H1 (cell line): ENCODE data around the gene GASK1B. TPM values are rescaled to one million over a fixed set of nuclear protein-coding genes. Genes with fewer than 3 reads are reported as not detected.

Source experiments
- CTCF ChIA-PET: fragments of 300-600 bp; sonication (Branson Sonifier 250); formaldehyde crosslinking; loops from one replicate; lab custom pipeline; 2021; ENCODE audit not compliant: partially characterized antibody; lab: Charles Lee
- POLR2A ChIA-PET: fragments of 300-600 bp; sonication (Branson Sonifier 250); formaldehyde crosslinking; loops from one replicate; lab custom pipeline; 2021; ENCODE audit warnings: inconsistent platforms; ENCODE audit not compliant: partially characterized antibody; lab: Charles Lee
- DNase-seq, 2 experiments: peaks; one replicate each; pipeline versions ENCODE4 v3.0.0 to v3.0.0-alpha.2; 2010 to 2022; ENCODE audit warnings: low spot score in 2 of 2, low read depth in 1 of 2, mixed read lengths in 1 of 2
- FAIRE-seq: peaks from 2 replicates; lab custom pipeline; 2011; peaks lifted over from hg19 to GRCh38; lab: Jason Lieb, UNC
- H2AFZ ChIP-seq: 2 replicates; pipeline ENCODE4 v1.8.1; 2012; ENCODE audit warnings: low read length, inconsistent platforms
- H2AK5ac ChIP-seq: 2 replicates; pipeline ENCODE4 v1.6.1; 2013; ENCODE audit warnings: low read depth, low read length
- H2BK120ac ChIP-seq: replicated peaks from 2 replicates; pipeline ENCODE3; 2013; ENCODE audit warnings: low read depth, low read length, inconsistent platforms
- H2BK12ac ChIP-seq: 2 replicates; pipeline ENCODE4 v1.6.1; 2013; ENCODE audit warnings: low read depth, low read length
- H2BK15ac ChIP-seq: 2 replicates; pipeline ENCODE4 v1.6.1; 2013; ENCODE audit warnings: low read length
- H2BK20ac ChIP-seq: 2 replicates; pipeline ENCODE4 v1.6.1; 2013; ENCODE audit warnings: low read length
- H2BK5ac ChIP-seq: 2 replicates; pipeline ENCODE4 v1.6.1; 2013; ENCODE audit warnings: low read depth, low read length
- H3K14ac ChIP-seq: 2 replicates; pipeline ENCODE4 v1.6.1; 2013; ENCODE audit warnings: inconsistent platforms; ENCODE audit not compliant: insufficient read length
- H3K18ac ChIP-seq: 2 replicates; pipeline ENCODE4 v1.6.1; 2013; ENCODE audit warnings: low read length; ENCODE audit errors: extremely low read depth
- H3K23ac ChIP-seq: 2 replicates; pipeline ENCODE4 v1.6.1; 2013; ENCODE audit warnings: inconsistent platforms; ENCODE audit not compliant: insufficient read length
- H3K23me2 ChIP-seq: 2 replicates; pipeline ENCODE4 v1.6.1; 2013; ENCODE audit warnings: low read depth, low read length
- H3K27ac ChIP-seq: 2 replicates; pipeline ENCODE4 v1.6.1; 2011; ENCODE audit warnings: low read depth, low read length, inconsistent platforms
- H3K27me3 ChIP-seq, 4 experiments: replicated peaks in 1 of 4; 1 replicate in 1 of 4; 2 replicates in 3 of 4; pipeline versions ENCODE4 v1.6.1 to v1.8.1; 2011 to 2013; ENCODE audit warnings: low read length in 3 of 4, mild to moderate bottlenecking in 3 of 4, inconsistent platforms in 2 of 4, mixed read lengths in 2 of 4, moderate library complexity in 1 of 4; ENCODE audit not compliant: control insufficient read depth in 3 of 4, insufficient read depth in 3 of 4; ENCODE audit errors: extremely low read depth in 1 of 4
- H3K36me3 ChIP-seq, 4 experiments: 2 replicates each; pipeline versions ENCODE4 v1.6.1 to v1.8.1; 2011 to 2013; ENCODE audit warnings: mild to moderate bottlenecking in 4 of 4, low read length in 3 of 4, moderate library complexity in 2 of 4, control low read depth in 1 of 4, inconsistent platforms in 1 of 4; ENCODE audit not compliant: insufficient read depth in 4 of 4, control insufficient read depth in 2 of 4
- H3K4ac ChIP-seq: replicated peaks from 2 replicates; pipeline ENCODE3; 2013; ENCODE audit warnings: low read length, low read depth, mixed read lengths, inconsistent platforms; ENCODE audit not compliant: insufficient read length
- H3K4me1 ChIP-seq, 4 experiments: replicated peaks in 1 of 4; 1 replicate in 1 of 4; 2 replicates in 3 of 4; pipeline versions ENCODE4 v1.6.1 to v1.8.1; 2011 to 2013; ENCODE audit warnings: low read length in 3 of 4, inconsistent platforms in 2 of 4, mixed read lengths in 1 of 4; ENCODE audit not compliant: insufficient read depth in 4 of 4, control insufficient read depth in 3 of 4
- H3K4me2 ChIP-seq, 2 experiments: 2 replicates each; pipeline versions ENCODE4 v1.6.1 to v1.8.1; 2011 to 2013; ENCODE audit warnings: low read depth in 2 of 2, low read length in 2 of 2, control low read depth in 1 of 2, inconsistent platforms in 1 of 2, mild to moderate bottlenecking in 1 of 2; ENCODE audit not compliant: insufficient read depth in 1 of 2
- H3K4me3 ChIP-seq, 4 experiments: fragments of 200-600, 300-600 bp in 1 of 4; sonication (generic), shearing (Covaris generic), sonication (Bioruptor Twin) in 1 of 4; 2 replicates each; pipeline versions ENCODE4 v1.5.1 to v1.8.1; 2011 to 2016; ENCODE audit warnings: low read length in 4 of 4, low read depth in 3 of 4, control low read depth in 2 of 4, inconsistent platforms in 2 of 4, mild to moderate bottlenecking in 2 of 4, mixed read lengths in 1 of 4, moderate library complexity in 1 of 4; ENCODE audit not compliant: insufficient read depth in 2 of 4; ENCODE audit errors: extremely low read depth in 1 of 4
- H3K56ac ChIP-seq: replicated peaks from 2 replicates; pipeline ENCODE3; 2013; ENCODE audit warnings: low read depth, mild to moderate bottlenecking, mixed read lengths, low read length, inconsistent platforms; ENCODE audit not compliant: insufficient read length
- H3K79me1 ChIP-seq: 2 replicates; pipeline ENCODE4 v1.6.1; 2013; ENCODE audit warnings: low read depth, low read length, control low read depth
- H3K79me2 ChIP-seq, 2 experiments: 2 replicates each; pipeline versions ENCODE4 v1.6.1 to v1.8.1; 2012 to 2013; ENCODE audit warnings: low read length in 2 of 2, mild to moderate bottlenecking in 2 of 2, inconsistent platforms in 1 of 2; ENCODE audit not compliant: insufficient read depth in 2 of 2, control insufficient read depth in 1 of 2
- H3K9ac ChIP-seq, 4 experiments: replicated peaks in 1 of 4; 1 replicate in 1 of 4; 2 replicates in 3 of 4; pipeline versions ENCODE4 v1.6.1 to v1.8.1; 2011 to 2013; ENCODE audit warnings: low read depth in 3 of 4, low read length in 3 of 4, control low read depth in 2 of 4, mild to moderate bottlenecking in 2 of 4, moderate library complexity in 2 of 4, inconsistent platforms in 1 of 4; ENCODE audit errors: extremely low read depth in 1 of 4
- H3K9me3 ChIP-seq, 2 experiments: 2 replicates each; pipeline versions ENCODE4 v1.6.1 to v1.8.1; 2012 to 2013; ENCODE audit warnings: mild to moderate bottlenecking in 2 of 2, moderate library complexity in 2 of 2, control low read depth in 1 of 2, inconsistent platforms in 1 of 2, low read depth in 1 of 2, low read length in 1 of 2, mixed read lengths in 1 of 2; ENCODE audit not compliant: insufficient read depth in 2 of 2
- H4K20me1 ChIP-seq, 2 experiments: replicated peaks in 1 of 2; 2 replicates each; pipeline versions ENCODE3 to v1.8.1; 2011 to 2013; ENCODE audit warnings: inconsistent platforms in 2 of 2, low read length in 2 of 2, mild to moderate bottlenecking in 1 of 2; ENCODE audit not compliant: insufficient read depth in 2 of 2, control insufficient read depth in 1 of 2
- H4K5ac ChIP-seq: 2 replicates; pipeline ENCODE4 v1.6.1; 2013; ENCODE audit warnings: low read length, low read depth, mixed read lengths, inconsistent platforms; ENCODE audit not compliant: insufficient read length
- H4K8ac ChIP-seq: 2 replicates; pipeline ENCODE4 v1.8.0; 2013; ENCODE audit warnings: mild to moderate bottlenecking, moderate library complexity, low read length, inconsistent platforms; ENCODE audit not compliant: insufficient read depth; ENCODE audit errors: extremely low read depth
- H4K91ac ChIP-seq: replicated peaks from 2 replicates; pipeline ENCODE3; 2013; ENCODE audit warnings: low read length, mixed read lengths, inconsistent platforms; ENCODE audit not compliant: insufficient read length
- CTCF ChIP-seq, 3 experiments: IDR thresholded peaks; 1 replicate in 2 of 3; 2 replicates in 1 of 3; pipeline versions ENCODE4 v1.5.1 to v1.6.1; 2011; ENCODE audit warnings: low read length in 3 of 3, mild to moderate bottlenecking in 3 of 3, inconsistent platforms in 2 of 3, low read depth in 1 of 3, moderate library complexity in 1 of 3; ENCODE audit not compliant: insufficient read depth in 1 of 3; ENCODE audit errors: control extremely low read depth in 1 of 3
- GABPA ChIP-seq: IDR thresholded peaks from 2 replicates; pipeline ENCODE4 v1.6.1; 2011; ENCODE audit warnings: mild to moderate bottlenecking, low read length, moderate library complexity, borderline replicate concordance; ENCODE audit not compliant: insufficient read depth
- GTF2F1 ChIP-seq: IDR thresholded peaks from 2 replicates; pipeline ENCODE4 v1.6.1; 2012; ENCODE audit warnings: low read depth, low read length, improper control_type of control experiment, borderline replicate concordance
- HDAC2 ChIP-seq, 2 experiments: fragments of 300-600 bp in 1 of 2; sonication (generic) in 1 of 2; IDR thresholded peaks; 2 replicates each; pipeline ENCODE4 v1.6.1; 2011 to 2012; ENCODE audit warnings: low read depth in 2 of 2, low read length in 2 of 2, mild to moderate bottlenecking in 2 of 2, moderate library complexity in 2 of 2, borderline replicate concordance in 1 of 2, inconsistent platforms in 1 of 2
- JUN ChIP-seq: IDR thresholded peaks from 2 replicates; pipeline ENCODE4 v1.6.1; 2011; ENCODE audit warnings: low read depth, mild to moderate bottlenecking, improper control_type of control experiment, low read length
- SP1 ChIP-seq: IDR thresholded peaks from 2 replicates; pipeline ENCODE4 v1.6.1; 2011; ENCODE audit warnings: low read depth, low read length
- TBP ChIP-seq: IDR thresholded peaks from 2 replicates; pipeline ENCODE4 v1.6.1; 2011; ENCODE audit warnings: low read depth, low read length, improper control_type of control experiment
- TCF12 ChIP-seq: IDR thresholded peaks from 2 replicates; pipeline ENCODE4 v1.6.1; 2011; ENCODE audit warnings: low read depth, mild to moderate bottlenecking, low read length
- USF2 ChIP-seq: IDR thresholded peaks from 2 replicates; pipeline ENCODE4 v1.6.1; 2011; ENCODE audit warnings: low read length, improper control_type of control experiment
- WGBS, 2 experiments: shearing (Covaris generic) in 1 of 2; methylation state at CpG; one replicate each; pipeline versions ENCODE4 v1.1.6 to v1.1.7; 2013 to 2015; ENCODE audit warnings: low lambda C conversion rate in 2 of 2, mixed read lengths in 2 of 2, inconsistent platforms in 1 of 2, low coverage in 1 of 2, missing lambda C conversion rate in 1 of 2; ENCODE audit not compliant: insufficient replicate concordance in 2 of 2, insufficient coverage in 1 of 2, insufficient read length in 1 of 2; ENCODE audit errors: extremely low coverage in 1 of 2, missing lambda C conversion rate in 1 of 2; 5-methylcytosine and 5-hydroxymethylcytosine counted together
- polyA plus RNA-seq, 7 experiments: library from polyadenylated mRNA; depleted of rRNA in 3 of 7; stranded (reverse) in 5 of 7; unstranded in 2 of 7; fragments of >200 nt in 5 of 7; fragments of 200-250 nt in 2 of 7; gene quantifications; 1 replicate in 5 of 7; 2 replicates in 1 of 7; 4 replicates in 1 of 7; pipeline versions ENCODE4 v1.2.1 to v1.2.3, GENCODE V29; 2011 to 2013; ENCODE audit warnings: missing spikeins in 2 of 7, mixed read lengths in 2 of 7
- total RNA-seq: library from RNA; stranded (reverse); fragmentation: NEBNext Ultra II Directional; extraction: Animal tissue kit (Norgen Biotek cat#: 25700); gene quantifications from 2 replicates; pipeline ENCODE4 v1.2.1, GENCODE V29; 2021

The GASK1B gene
- total and polyA plus RNA-seq, 2 of the 8 experiments (the other 6 are each of a cell fraction or from before 2014, with no cell fraction given) = not detected

DNA sequence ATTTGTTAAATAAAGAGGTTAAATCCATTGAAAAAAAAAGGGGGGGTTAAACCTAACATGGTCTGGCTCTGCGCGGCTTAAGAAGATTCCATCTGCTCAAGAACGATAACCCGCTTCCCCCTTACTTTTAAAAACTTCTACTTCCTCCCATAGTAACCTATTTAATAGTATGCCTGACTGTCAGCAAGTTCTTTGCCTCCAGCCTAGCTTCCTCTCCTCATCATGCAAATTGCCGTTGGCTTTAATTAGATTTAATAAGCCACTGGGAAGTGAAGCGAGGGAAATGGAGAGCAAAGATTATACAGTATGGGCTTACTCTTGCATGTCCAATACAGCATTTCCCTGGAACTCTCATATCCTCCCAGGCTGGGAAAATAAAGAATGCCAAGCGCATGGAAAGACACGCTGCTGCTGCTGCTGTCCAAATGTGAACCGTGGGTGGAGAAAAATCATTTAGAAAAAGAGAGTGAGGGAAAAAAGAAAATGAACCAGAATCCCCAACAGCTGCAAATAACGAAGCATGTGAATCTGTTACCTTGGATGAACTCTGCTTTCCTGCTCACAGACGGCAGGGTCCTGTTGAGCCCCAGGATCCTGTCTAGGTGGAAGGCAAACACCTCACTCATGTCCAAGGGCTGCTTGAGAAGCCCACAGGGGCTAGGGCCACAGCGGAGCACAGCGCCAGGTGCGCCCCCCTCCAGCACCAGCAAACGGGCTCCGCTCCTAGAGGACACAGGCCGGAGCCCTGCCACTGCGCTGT, 2.7 kb downstream of the GASK1B start:
- POLR2A ChIA-PET = no interaction called here
- no peak overlapping the region for H3K4me2 ChIP-seq
- DNase-seq = no peak
- TF ChIP-seq SP1 (no peak), TBP (no peak), TCF12 (no peak), GABPA (no peak), CTCF (IDR thresholded peaks at IDR 0.05; ENCODE audit: control extremely low read depth in 1 of 3, insufficient read depth in 1 of 3, low read depth in 1 of 3, low read length in 3 of 3) (no peak), HDAC2 (IDR thresholded peaks at IDR 0.05; ENCODE audit: borderline replicate concordance in 1 of 2, low read depth in 2 of 2, low read length in 2 of 2) (no peak), JUN (no peak), GTF2F1 (no peak), USF2 (no peak)

More for the DNA sequence above, 2.7 kb downstream of the GASK1B start:
- Histone ChIP-seq H3K4me3 (no peak overlapping the region), H3K27me3 (no peaks in the 10 kb centered on the region), H4K20me1 (no peaks in the 10 kb centered on the region), H2BK12ac (no peak overlapping the region), H2BK20ac (no peak overlapping the region), H3K23me2 (no peaks in the 10 kb centered on the region), H4K8ac (no peak overlapping the region), H3K79me1 (no peaks in the 10 kb centered on the region), H4K91ac (no peak overlapping the region), H3K27ac (no peak overlapping the region), H2BK15ac (no peak overlapping the region), H3K56ac (no peak overlapping the region), H2AFZ (no peak overlapping the region), H3K4ac (no peak overlapping the region), H3K9ac (no peak overlapping the region), H2AK5ac (no peak overlapping the region), H3K14ac (no peak overlapping the region), H3K79me2 (no peaks in the 10 kb centered on the region), H3K23ac (no peak overlapping the region), H3K36me3 (no peaks in the 10 kb centered on the region), H3K4me1 (no peaks in the 10 kb centered on the region), H4K5ac (no peak overlapping the region), H3K18ac (no peak overlapping the region), H2BK5ac (no peak overlapping the region), H3K9me3 (no peaks in the 10 kb centered on the region), H2BK120ac (no peak overlapping the region)
- FAIRE-seq = no peak
- CTCF ChIA-PET = interaction anchor here (0.8 to 4.3 kb wide), 34 partner anchors 8 to 457 kb away, joined by 3 to 41 read pairs (median 4); no protein-coding TSS in a partner anchor
- WGBS, 2 experiments = 99% methylated on average over 16 of the region's 18 CpGs; no CpG with 5 or more reads in 1 of the 2 experiments
